SK-N-SH (cell line): ENCODE data around the gene UCKL1. TPM values are rescaled to one million over a fixed set of nuclear protein-coding genes. Genes with fewer than 3 reads are reported as not detected.

Experiments
- CTCF ChIA-PET: fragments of 300-600, 350-600 bp; formaldehyde crosslinking; extraction: SDS; loops from one replicate; lab custom pipeline; 2021; lab: Yijun Ruan, JAX
- POLR2A ChIA-PET: fragments of 350-600 bp; sonication (Branson Sonifier 250); formaldehyde crosslinking; extraction: SDS; loops from one replicate; lab custom pipeline; 2020; ENCODE audit warnings: antibody characterized with exemption, inconsistent platforms; lab: Yijun Ruan, JAX
- DNase-seq: peaks from one replicate; pipeline ENCODE4 v3.0.0; 2012
- H2AFZ ChIP-seq: fragments of 200-600 bp; sonication (generic); 2 replicates; pipeline ENCODE4 v1.8.1; 2016; ENCODE audit warnings: antibody characterized with exemption, mild to moderate bottlenecking, low read depth
- H3F3A ChIP-seq: fragments of 200-600 bp; sonication (generic); replicated peaks from 2 replicates; pipeline ENCODE3; 2016; ENCODE audit warnings: antibody characterized with exemption, mild to moderate bottlenecking; ENCODE audit not compliant: insufficient read depth
- H3K27ac ChIP-seq, 2 experiments: fragments of 200-500 bp in 1 of 2; fragments of 200-600 bp in 1 of 2; sonication (Bioruptor generic) in 1 of 2; sonication (generic), shearing (Covaris generic) in 1 of 2; 2 replicates each; pipeline versions ENCODE4 v1.5.1 to v1.6.1; 2014 to 2016; ENCODE audit warnings: low read depth in 2 of 2, inconsistent platforms in 1 of 2, low read length in 1 of 2, mild to moderate bottlenecking in 1 of 2, mixed read lengths in 1 of 2
- H3K27me3 ChIP-seq: fragments of 200-600 bp; sonication (generic), shearing (Covaris generic); 2 replicates; pipeline ENCODE4 v1.6.1; 2016; ENCODE audit warnings: mixed run types; ENCODE audit not compliant: insufficient read depth
- H3K36me3 ChIP-seq, 2 experiments: fragments of 200-500 bp in 1 of 2; fragments of 200-600 bp in 1 of 2; sonication (Bioruptor generic) in 1 of 2; sonication (generic) in 1 of 2; replicated peaks in 1 of 2; 2 replicates each; pipeline versions ENCODE3 to v1.5.1; 2014 to 2016; ENCODE audit warnings: low read length in 1 of 2, mild to moderate bottlenecking in 1 of 2; ENCODE audit not compliant: insufficient read depth in 2 of 2, control insufficient read depth in 1 of 2
- H3K4me1 ChIP-seq, 2 experiments: fragments of 200-500 bp in 1 of 2; fragments of 200-600 bp in 1 of 2; sonication (Bioruptor generic) in 1 of 2; sonication (generic), shearing (Covaris generic) in 1 of 2; 2 replicates each; pipeline versions ENCODE4 v1.5.1 to v1.6.1; 2014 to 2016; ENCODE audit warnings: low read depth in 1 of 2, low read length in 1 of 2, mixed run types in 1 of 2; ENCODE audit not compliant: insufficient read depth in 2 of 2, control insufficient read depth in 1 of 2
- H3K4me2 ChIP-seq: fragments of 200-600 bp; sonication (generic), shearing (Covaris generic); 2 replicates; pipeline ENCODE4 v1.6.1; 2017; ENCODE audit warnings: mixed run types
- H3K4me3 ChIP-seq, 2 experiments: fragments of 200-500 bp in 1 of 2; fragments of 200-600 bp in 1 of 2; sonication (Bioruptor generic) in 1 of 2; sonication (generic), shearing (Covaris generic) in 1 of 2; 2 replicates each; pipeline versions ENCODE4 v1.5.1 to v1.8.1; 2014 to 2016; ENCODE audit warnings: low read depth in 2 of 2, inconsistent platforms in 1 of 2, low read length in 1 of 2, mild to moderate bottlenecking in 1 of 2, mixed read lengths in 1 of 2, moderate library complexity in 1 of 2
- H3K79me2 ChIP-seq: fragments of 200-600 bp; sonication (generic); 2 replicates; pipeline ENCODE4 v1.8.1; 2017; ENCODE audit warnings: mild to moderate bottlenecking; ENCODE audit not compliant: insufficient read depth
- H3K9ac ChIP-seq: fragments of 200-600 bp; sonication (generic); 2 replicates; pipeline ENCODE4 v1.6.1; 2017; ENCODE audit warnings: mixed run types
- H3K9me2 ChIP-seq: fragments of 200-600 bp; sonication (generic); 2 replicates; pipeline ENCODE4 v1.6.1; 2017; ENCODE audit warnings: mixed run types
- H3K9me3 ChIP-seq: fragments of 200-600 bp; sonication (generic); 2 replicates; pipeline ENCODE4 v1.6.1; 2017; ENCODE audit warnings: mixed run types, mild to moderate bottlenecking, moderate library complexity
- H4K20me1 ChIP-seq: fragments of 200-600 bp; sonication (generic); 2 replicates; pipeline ENCODE4 v1.6.1; 2017; ENCODE audit warnings: mild to moderate bottlenecking, mixed run types; ENCODE audit not compliant: insufficient read depth
- CHD2 ChIP-seq: fragments of 150-350 bp; IDR thresholded peaks from 2 replicates; pipeline ENCODE4 v1.6.1; 2018; ENCODE audit warnings: low read length; ENCODE audit not compliant: partially characterized antibody
- EP300 ChIP-seq, 2 experiments: IDR thresholded peaks; 2 replicates each; pipeline versions ENCODE4 v1.4.0 to v1.6.1; 2012; ENCODE audit warnings: borderline replicate concordance in 1 of 2, low read depth in 1 of 2, low read length in 1 of 2
- EZH2phosphoT487 ChIP-seq: fragments of 200-600 bp; sonication (generic); IDR thresholded peaks from 2 replicates; pipeline ENCODE4 v1.6.1; 2017; ENCODE audit warnings: low read depth, mixed run types, mild to moderate bottlenecking, antibody characterized with exemption, moderate library complexity, borderline replicate concordance
- FOSL2 ChIP-seq: IDR thresholded peaks from 2 replicates; pipeline ENCODE4 v1.4.0; 2012; ENCODE audit warnings: low read depth, mild to moderate bottlenecking, moderate library complexity, borderline replicate concordance
- GATA2 ChIP-seq: sonication (generic); formaldehyde crosslinking; IDR thresholded peaks from 2 replicates; pipeline ENCODE4 v1.5.0; 2020; ENCODE audit warnings: mild to moderate bottlenecking, missing genetic modification reagents
- NRF1 ChIP-seq: IDR thresholded peaks from 2 replicates; pipeline ENCODE4 v1.6.1; 2012; ENCODE audit warnings: low read depth, mild to moderate bottlenecking, low read length
- PBX3 ChIP-seq: IDR thresholded peaks from 2 replicates; pipeline ENCODE4; 2012
- POLR2AphosphoS5 ChIP-seq: IDR thresholded peaks from 2 replicates; pipeline ENCODE4 v1.6.1; 2012; ENCODE audit warnings: low read depth, low read length
- RAD21 ChIP-seq: IDR thresholded peaks from 2 replicates; pipeline ENCODE4 v1.6.1; 2012; ENCODE audit warnings: mild to moderate bottlenecking, low read length
- RCOR1 ChIP-seq: fragments of 150-350 bp; IDR thresholded peaks from 2 replicates; pipeline ENCODE4 v1.6.1; 2017; ENCODE audit warnings: antibody characterized with exemption, low read length
- RXRA ChIP-seq: IDR thresholded peaks from 2 replicates; pipeline ENCODE4 v1.4.0; 2012; ENCODE audit warnings: low read depth, mild to moderate bottlenecking, borderline replicate concordance
- TEAD4 ChIP-seq: IDR thresholded peaks from 2 replicates; pipeline ENCODE4 v1.4.0; 2012; ENCODE audit warnings: mild to moderate bottlenecking, borderline replicate concordance; ENCODE audit not compliant: insufficient read depth
- USF1 ChIP-seq: IDR thresholded peaks from 2 replicates; pipeline ENCODE4 v1.4.0; 2012; ENCODE audit warnings: low read depth, borderline replicate concordance
- USF2 ChIP-seq: fragments of 150-350 bp; IDR thresholded peaks from 2 replicates; pipeline ENCODE4 v1.6.1; 2017; ENCODE audit warnings: antibody characterized with exemption, low read length, low read depth, borderline replicate concordance
- YY1 ChIP-seq: IDR thresholded peaks from 2 replicates; pipeline ENCODE4 v1.4.0; 2012; ENCODE audit warnings: low read depth, mild to moderate bottlenecking
- WGBS: methylation state at CpG from one replicate; pipeline ENCODE4 v1.1.6; 2017; ENCODE audit warnings: low lambda C conversion rate; 5-methylcytosine and 5-hydroxymethylcytosine counted together
- polyA plus RNA-seq, 3 experiments: library from polyadenylated mRNA; depleted of rRNA; stranded (reverse); fragments of >200 nt; gene quantifications; 2 replicates each; pipeline ENCODE4 v1.2.3, GENCODE V29; 2012

The UCKL1 gene
- polyA plus RNA-seq, 1 of the 3 experiments (the other 2 are of a cell fraction): 71.6 TPM

- DNase-seq: no peak
These were observed 49.2 kb upstream of the UCKL1 start for GRCh38 chr20:64005394-64005793.

GRCh38 chr20:64003960-64004725 lies 47.9 kb upstream of the UCKL1 start:
- no peak overlapping the region for H3K4me2 ChIP-seq
- no peak for DNase-seq
- WGBS: 70% methylated on average over 4 of the region's 7 CpGs

More at GRCh38 chr20:64005394-64005793, 49.2 kb upstream of the UCKL1 start:
- TF ChIP-seq NRF1: no peak
- no peak for TF ChIP-seq USF2
- no peak for TF ChIP-seq RAD21
- 85% methylated on average over 6 of the region's 6 CpGs for WGBS
- Histone ChIP-seq H3K27me3 (no peaks in the 10 kb centered on the region), H3K9ac (no peak overlapping the region), H3K4me3 (no peak overlapping the region), H3K4me1 (no peaks in the 10 kb centered on the region), H3K36me3 (peaks cover 41 to 53% of the 10 kb centered on the region in 2 experiments), H3K79me2 (peaks cover 25% of the 10 kb centered on the region; the same call in 1 of the 2 replicates), H3K9me3 (no peaks in the 10 kb centered on the region), H3K27ac (no peak overlapping the region), H3F3A (no peaks in the 10 kb centered on the region), H2AFZ (no peak overlapping the region), H3K4me2 (no peak overlapping the region), H3K9me2 (no peaks in the 10 kb centered on the region), H4K20me1 (peaks cover 5% of the 10 kb centered on the region; the same call in 1 of the 2 replicates)
- ChIA-PET POLR2A (no interaction called here), CTCF (no interaction called here)

More at GRCh38 chr20:64003960-64004725, 47.9 kb upstream of the UCKL1 start:
- POLR2A ChIA-PET: no interaction called here
- no peaks in the 10 kb centered on the region for H3K27me3 ChIP-seq
- CTCF ChIA-PET: interaction anchor here (1.4 kb wide), 1 partner anchor 30 kb away, joined by 3 read pairs; no protein-coding TSS in a partner anchor
- H3K79me2 ChIP-seq: peaks cover 25% of the 10 kb centered on the region; the same call in 1 of the 2 replicates
- no peaks in the 10 kb centered on the region for H3K9me2 ChIP-seq
- peaks cover 5% of the 10 kb centered on the region; the same call in 1 of the 2 replicates for H4K20me1 ChIP-seq
- H3K4me3 ChIP-seq: no peak overlapping the region
- H3K9me3 ChIP-seq: no peaks in the 10 kb centered on the region
- H3K27ac ChIP-seq: no peak overlapping the region
- no peak overlapping the region for H2AFZ ChIP-seq
- TF ChIP-seq RXRA (no peak), TEAD4 (no peak), FOSL2 (no peak), EP300 (IDR thresholded peaks at IDR 0.05; ENCODE audit: borderline replicate concordance in 1 of 2, low read depth in 1 of 2, low read length in 1 of 2) (no peak), USF1 (no peak), CHD2 (no peak), GATA2 (no peak), PBX3 (no peak), YY1 (no peak), POLR2AphosphoS5 (no peak), EZH2phosphoT487 (no peak), RCOR1 (no peak), RAD21 (no peak)
- TF ChIP-seq, all 33 proteins: peak for 0
- Histone ChIP-seq H3K4me1 (no peaks in the 10 kb centered on the region), H3K36me3 (peaks cover 39 to 52% of the 10 kb centered on the region in 2 experiments), H3F3A (no peaks in the 10 kb centered on the region), H3K9ac (no peak overlapping the region)
